Keratinocyte (primary cell): ENCODE measurements around the gene PSMC3. TPM values are rescaled to one million over a fixed set of nuclear protein-coding genes. Genes with fewer than 3 reads are reported as not detected.

Source experiments
- DNase-seq: peaks from one replicate; pipeline ENCODE4 v3.0.0-alpha.2; 2011; ENCODE audit warnings: low read depth, missing footprints, low spot score
- FAIRE-seq: peaks from 2 replicates; lab custom pipeline; 2011; peaks lifted over from hg19 to GRCh38; lab: Jason Lieb, UNC
- H2AFZ ChIP-seq: 2 replicates; pipeline ENCODE4 v1.6.0; 2012; ENCODE audit warnings: low read length, control low read depth, inconsistent platforms; ENCODE audit not compliant: control insufficient read depth
- H3K27ac ChIP-seq: 2 replicates; pipeline ENCODE4 v1.5.1; 2011; ENCODE audit warnings: low read length; ENCODE audit not compliant: control insufficient read depth, insufficient read depth
- H3K27me3 ChIP-seq: 3 replicates; pipeline ENCODE4 v1.6.0; 2011; ENCODE audit warnings: low read length; ENCODE audit not compliant: control insufficient read depth, insufficient read depth; ENCODE audit errors: extremely low read depth
- H3K36me3 ChIP-seq, 2 experiments: 2 replicates in 1 of 2; 3 replicates in 1 of 2; pipeline ENCODE4 v1.5.1; 2011; ENCODE audit warnings: low read length in 2 of 2, mild to moderate bottlenecking in 1 of 2; ENCODE audit not compliant: control insufficient read depth in 2 of 2, insufficient read depth in 2 of 2; ENCODE audit errors: extremely low read depth in 1 of 2
- H3K4me1 ChIP-seq: 3 replicates; pipeline ENCODE4 v1.5.1; 2011; ENCODE audit warnings: low read length; ENCODE audit not compliant: control insufficient read depth, insufficient read depth; ENCODE audit errors: extremely low read depth
- H3K4me2 ChIP-seq: 3 replicates; pipeline ENCODE4 v1.6.0; 2011; ENCODE audit warnings: low read depth, low read length; ENCODE audit not compliant: control insufficient read depth, insufficient read depth; ENCODE audit errors: extremely low read depth
- H3K4me3 ChIP-seq, 3 experiments: fragments of 200-600 bp in 1 of 3; sonication (generic) in 1 of 3; 2 replicates in 2 of 3; 3 replicates in 1 of 3; pipeline ENCODE4 v1.5.1; 2011 to 2016; ENCODE audit warnings: low read length in 3 of 3, mild to moderate bottlenecking in 3 of 3, control low read depth in 2 of 3, inconsistent platforms in 1 of 3, low read depth in 1 of 3, mixed read lengths in 1 of 3, mixed run types in 1 of 3, moderate library complexity in 1 of 3; ENCODE audit not compliant: control insufficient read depth in 2 of 3, insufficient read depth in 2 of 3; ENCODE audit errors: extremely low read depth in 1 of 3
- H3K79me2 ChIP-seq: 2 replicates; pipeline ENCODE4 v1.6.0; 2012; ENCODE audit warnings: low read length; ENCODE audit not compliant: control insufficient read depth, insufficient read depth
- H3K9ac ChIP-seq: 3 replicates; pipeline ENCODE4 v1.6.0; 2011; ENCODE audit warnings: low read length; ENCODE audit not compliant: control insufficient read depth, insufficient read depth; ENCODE audit errors: extremely low read depth
- H3K9me1 ChIP-seq: 3 replicates; pipeline ENCODE4 v1.6.0; 2011; ENCODE audit warnings: low read length; ENCODE audit not compliant: control insufficient read depth, insufficient read depth; ENCODE audit errors: extremely low read depth
- H3K9me3 ChIP-seq: 2 replicates; pipeline ENCODE4 v1.5.1; 2012; ENCODE audit warnings: low read depth, low read length; ENCODE audit not compliant: control insufficient read depth
- H4K20me1 ChIP-seq: 3 replicates; pipeline ENCODE4 v1.6.0; 2011; ENCODE audit warnings: low read length; ENCODE audit not compliant: control insufficient read depth, insufficient read depth; ENCODE audit errors: extremely low read depth
- CTCF ChIP-seq, 3 experiments: IDR thresholded peaks in 1 of 3; conservative IDR thresholded peaks in 1 of 3; optimal IDR thresholded peaks in 1 of 3; 2 replicates in 2 of 3; 3 replicates in 1 of 3; pipeline versions ENCODE3 to v1.5.1; 2011; ENCODE audit warnings: low read length in 3 of 3, mild to moderate bottlenecking in 3 of 3, moderate library complexity in 2 of 3, control low read depth in 1 of 3, inconsistent platforms in 1 of 3; ENCODE audit not compliant: insufficient read depth in 2 of 3; ENCODE audit errors: extremely low read depth in 1 of 3
- EZH2 ChIP-seq: IDR thresholded peaks from one replicate; pipeline ENCODE4 v1.6.1; 2012; ENCODE audit warnings: inconsistent platforms, mild to moderate bottlenecking, low read length, moderate library complexity
- dilution Hi-C: fragments of 300-500 bp; cut with MboI; formaldehyde crosslinking; loops from one replicate; pipeline ENCODE4 v1.7.0; 2020; ENCODE audit warnings: low sequenced_read_pairs; ENCODE audit not compliant: extremely low pct_ligation_motif_present
- polyA plus RNA-seq, 5 experiments: library from polyadenylated mRNA; depleted of rRNA in 3 of 5; stranded (reverse) in 3 of 5; stranded (forward) in 1 of 5; unstranded in 1 of 5; fragments of >200 nt; gene quantifications; 1 replicate in 1 of 5; 2 replicates in 3 of 5; 3 replicates in 1 of 5; pipeline versions ENCODE4 v1.2.1 to v1.2.3, GENCODE V29; 2011 to 2012; ENCODE audit warnings: missing spikeins in 2 of 5, low read depth in 1 of 5, low replicate concordance in 1 of 5

Gene PSMC3
- polyA plus RNA-seq, 1 donor (not counting 4 experiments of a cell fraction or from before 2014, with no cell fraction given): 172 TPM

- Histone ChIP-seq H3K4me1 (no peaks in the 10 kb centered on the region), H3K79me2 (no peaks in the 10 kb centered on the region), H3K9me3 (no peaks in the 10 kb centered on the region), H3K4me3 (no peak overlapping the region), H3K27me3 (no peaks in the 10 kb centered on the region), H3K4me2 (no peak overlapping the region), H3K9ac (no peak overlapping the region), H2AFZ (no peak overlapping the region), H3K27ac (no peak overlapping the region), H4K20me1 (no peaks in the 10 kb centered on the region), H3K36me3 (peaks cover 0 to 2% of the 10 kb centered on the region in 2 experiments), H3K9me1 (no peaks in the 10 kb centered on the region)
- dilution Hi-C loops: no loop called here
- DNase-seq (no peak), FAIRE-seq (no peak)
- TF ChIP-seq CTCF (optimal IDR thresholded peaks at IDR 0.05 in 1 of 3, IDR thresholded peaks at IDR 0.05 in 1 of 3, conservative IDR thresholded peaks at IDR 0.05 in 1 of 3; ENCODE audit: extremely low read depth in 1 of 3, insufficient read depth in 2 of 3, low read length in 3 of 3) (no peak), EZH2 (no peak)
These were observed 9.4 kb upstream of the PSMC3 start for GRCh38 chr11:47435687-47436086.

- H3K27me3 ChIP-seq: no peaks in the 10 kb centered on the region
- no peak overlapping the region for H2AFZ ChIP-seq
- H3K9me1 ChIP-seq: no peaks in the 10 kb centered on the region
- no peak overlapping the region for H3K4me2 ChIP-seq
- FAIRE-seq (no peak), DNase-seq (no peak)
- TF ChIP-seq EZH2 (no peak), CTCF (optimal IDR thresholded peaks at IDR 0.05 in 1 of 3, IDR thresholded peaks at IDR 0.05 in 1 of 3, conservative IDR thresholded peaks at IDR 0.05 in 1 of 3; ENCODE audit: extremely low read depth in 1 of 3, insufficient read depth in 2 of 3, low read length in 3 of 3) (no peak)
- H4K20me1 ChIP-seq: no peaks in the 10 kb centered on the region
- H3K79me2 ChIP-seq: no peaks in the 10 kb centered on the region
- no peaks in the 10 kb centered on the region for H3K9me3 ChIP-seq
- no peak overlapping the region for H3K4me3 ChIP-seq
- peaks cover 0 to 2% of the 10 kb centered on the region in 2 experiments for H3K36me3 ChIP-seq
- no peaks in the 10 kb centered on the region for H3K4me1 ChIP-seq
- no peak overlapping the region for H3K27ac ChIP-seq
- dilution Hi-C loops: no loop called here
- H3K9ac ChIP-seq: no peak overlapping the region
These were observed 8.0 kb upstream of the PSMC3 start for GRCh38 chr11:47434011-47434786.
